SU-DHL-6 (cell line): ENCODE data around the gene ZNF592.

Experiments used
- H2AFZ ChIP-seq: fragments of 200-600 bp; sonication (generic); 2 replicates; pipeline ENCODE4 v1.6.1; 2014; ENCODE audit warnings: low read depth, mild to moderate bottlenecking, moderate library complexity, mixed read lengths, antibody characterized with exemption, low read length; ENCODE audit not compliant: severe bottlenecking
- H3F3A ChIP-seq: fragments of 200-600 bp; shearing (Covaris generic); 2 replicates; pipeline ENCODE4 v1.6.0; 2016; ENCODE audit warnings: antibody characterized with exemption, mild to moderate bottlenecking; ENCODE audit not compliant: insufficient read depth
- H3K27ac ChIP-seq: fragments of 200-600 bp; sonication (generic); 2 replicates; pipeline ENCODE4 v1.5.1; 2016; ENCODE audit warnings: low read depth, mild to moderate bottlenecking, low read length, moderate library complexity, mixed read lengths
- H3K27me3 ChIP-seq: fragments of 200-600 bp; sonication (generic), shearing (Covaris generic); 2 replicates; pipeline ENCODE4 v1.6.0; 2014; ENCODE audit warnings: mild to moderate bottlenecking, low read length
- H3K36me3 ChIP-seq: fragments of 200-600 bp; sonication (generic); 2 replicates; pipeline ENCODE4 v1.6.1; 2014; ENCODE audit warnings: mild to moderate bottlenecking, low read length, mixed read lengths
- H3K4me2 ChIP-seq: fragments of 300-600, 200-600 bp; shearing (Covaris generic), sonication (generic); 2 replicates; pipeline ENCODE4 v1.6.0; 2014; ENCODE audit warnings: low read length, low read depth, mild to moderate bottlenecking; ENCODE audit not compliant: poor library complexity, severe bottlenecking
- H3K4me3 ChIP-seq: fragments of 200-600 bp; sonication (generic); 2 replicates; pipeline ENCODE4 v1.5.1; 2014; ENCODE audit warnings: antibody characterized with exemption, low read length, mild to moderate bottlenecking, mixed read lengths; ENCODE audit not compliant: insufficient read depth, poor library complexity, severe bottlenecking
- H3K79me2 ChIP-seq: fragments of 200-600 bp; sonication (generic); 2 replicates; pipeline ENCODE4 v1.6.1; 2014; ENCODE audit warnings: mild to moderate bottlenecking, low read length, moderate library complexity; ENCODE audit not compliant: insufficient read depth
- H3K9ac ChIP-seq: fragments of 200-600 bp; sonication (generic); 2 replicates; pipeline ENCODE4 v1.7.0; 2014; ENCODE audit warnings: mild to moderate bottlenecking, low read length
- H3K9me2 ChIP-seq: fragments of 200-600 bp; sonication (generic); replicated peaks from 2 replicates; pipeline ENCODE4 v1.6.1; 2014; ENCODE audit warnings: low read length; ENCODE audit not compliant: insufficient read depth
- H3K9me3 ChIP-seq: fragments of 200-600 bp; sonication (generic); 2 replicates; pipeline ENCODE4 v1.6.1; 2014; ENCODE audit warnings: low read length, mixed read lengths; ENCODE audit not compliant: insufficient read depth
- H4K20me1 ChIP-seq: fragments of 200-600 bp; sonication (generic); 2 replicates; pipeline ENCODE4 v1.6.1; 2014; ENCODE audit warnings: low read depth, mild to moderate bottlenecking, antibody characterized with exemption, low read length, moderate library complexity, mixed read lengths
- EZH2phosphoT487 ChIP-seq: fragments of 200-600 bp; sonication (generic), shearing (Covaris generic); conservative IDR thresholded peaks from 2 replicates; pipeline ENCODE4 v1.6.1; 2018; ENCODE audit warnings: mild to moderate bottlenecking, antibody characterized with exemption, low read length, moderate library complexity, mixed read lengths
- TF ChIP-seq, protein P1 (sequence below): fragments of 200-600 bp; sonication (generic); IDR thresholded peaks from one replicate; pipeline ENCODE4 v1.5.1; 2017; ENCODE audit warnings: antibody characterized with exemption, mild to moderate bottlenecking, low read length, moderate library complexity; ENCODE audit not compliant: insufficient read depth, poor library complexity, severe bottlenecking

Gene ZNF592

DNA sequence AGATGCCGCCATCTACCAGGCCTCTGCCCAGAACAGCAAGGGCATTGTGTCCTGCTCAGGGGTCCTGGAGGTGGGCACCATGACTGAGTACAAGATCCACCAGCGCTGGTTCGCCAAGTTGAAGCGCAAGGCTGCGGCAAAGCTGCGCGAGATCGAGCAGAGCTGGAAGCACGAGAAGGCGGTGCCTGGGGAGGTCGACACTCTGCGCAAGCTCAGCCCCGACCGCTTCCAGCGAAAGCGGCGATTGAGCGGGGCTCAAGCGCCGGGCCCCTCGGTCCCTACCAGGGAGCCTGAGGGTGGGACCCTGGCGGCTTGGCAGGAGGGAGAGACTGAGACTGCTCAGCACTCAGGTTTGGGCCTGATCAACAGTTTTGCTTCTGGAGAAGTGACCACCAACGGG, 91.3 kb downstream of the ZNF592 start:
- Histone ChIP-seq H3K9me2 (no peaks in the 10 kb centered on the region), H3K27me3 (no peaks in the 10 kb centered on the region), H4K20me1 (no peaks in the 10 kb centered on the region), H3K79me2 (no peaks in the 10 kb centered on the region), H3K27ac (no peak overlapping the region), H3K4me3 (no peak overlapping the region), H3K36me3 (no peaks in the 10 kb centered on the region), H3K4me2 (no peak overlapping the region), H2AFZ (no peak overlapping the region), H3K9ac (no peak overlapping the region), H3F3A (no peaks in the 10 kb centered on the region), H3K9me3 (no peaks in the 10 kb centered on the region)
- TF ChIP-seq, protein P1, sequence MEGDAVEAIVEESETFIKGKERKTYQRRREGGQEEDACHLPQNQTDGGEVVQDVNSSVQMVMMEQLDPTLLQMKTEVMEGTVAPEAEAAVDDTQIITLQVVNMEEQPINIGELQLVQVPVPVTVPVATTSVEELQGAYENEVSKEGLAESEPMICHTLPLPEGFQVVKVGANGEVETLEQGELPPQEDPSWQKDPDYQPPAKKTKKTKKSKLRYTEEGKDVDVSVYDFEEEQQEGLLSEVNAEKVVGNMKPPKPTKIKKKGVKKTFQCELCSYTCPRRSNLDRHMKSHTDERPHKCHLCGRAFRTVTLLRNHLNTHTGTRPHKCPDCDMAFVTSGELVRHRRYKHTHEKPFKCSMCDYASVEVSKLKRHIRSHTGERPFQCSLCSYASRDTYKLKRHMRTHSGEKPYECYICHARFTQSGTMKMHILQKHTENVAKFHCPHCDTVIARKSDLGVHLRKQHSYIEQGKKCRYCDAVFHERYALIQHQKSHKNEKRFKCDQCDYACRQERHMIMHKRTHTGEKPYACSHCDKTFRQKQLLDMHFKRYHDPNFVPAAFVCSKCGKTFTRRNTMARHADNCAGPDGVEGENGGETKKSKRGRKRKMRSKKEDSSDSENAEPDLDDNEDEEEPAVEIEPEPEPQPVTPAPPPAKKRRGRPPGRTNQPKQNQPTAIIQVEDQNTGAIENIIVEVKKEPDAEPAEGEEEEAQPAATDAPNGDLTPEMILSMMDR = no peak
- TF ChIP-seq EZH2phosphoT487 = no peak

DNA sequence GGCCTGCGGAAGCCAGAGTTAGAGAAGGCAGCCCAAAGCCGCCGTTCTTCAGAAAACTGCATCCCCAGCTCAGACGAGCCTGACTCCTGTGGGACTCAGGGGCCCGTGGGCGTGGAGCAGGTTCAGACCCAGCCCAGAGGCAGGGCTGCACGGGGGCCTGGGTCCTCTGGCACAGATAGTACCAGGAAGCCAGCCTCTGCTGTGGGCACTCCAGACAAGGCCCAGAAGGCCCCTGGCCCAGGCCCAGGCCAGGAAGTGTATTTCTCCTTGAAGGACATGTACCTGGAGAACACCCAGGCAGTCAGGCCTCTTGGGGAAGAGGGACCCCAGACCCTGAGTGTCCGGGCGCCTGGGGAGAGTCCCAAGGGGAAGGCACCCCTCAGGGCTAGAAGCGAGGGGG, 91.9 kb downstream of the ZNF592 start:
- no peaks in the 10 kb centered on the region for H3K36me3 ChIP-seq
- no peak overlapping the region for H3K4me2 ChIP-seq
- no peak overlapping the region for H3K4me3 ChIP-seq
- no peaks in the 10 kb centered on the region for H3K27me3 ChIP-seq
- H2AFZ ChIP-seq = no peak overlapping the region
- H3K27ac ChIP-seq = no peak overlapping the region
- no peaks in the 10 kb centered on the region for H3K9me2 ChIP-seq
- no peaks in the 10 kb centered on the region for H3F3A ChIP-seq
- TF ChIP-seq, protein P1 = no peak
- no peak for TF ChIP-seq EZH2phosphoT487
- H3K9ac ChIP-seq = no peak overlapping the region
- H3K79me2 ChIP-seq = no peaks in the 10 kb centered on the region
- H4K20me1 ChIP-seq = no peaks in the 10 kb centered on the region
- H3K9me3 ChIP-seq = no peaks in the 10 kb centered on the region

DNA sequence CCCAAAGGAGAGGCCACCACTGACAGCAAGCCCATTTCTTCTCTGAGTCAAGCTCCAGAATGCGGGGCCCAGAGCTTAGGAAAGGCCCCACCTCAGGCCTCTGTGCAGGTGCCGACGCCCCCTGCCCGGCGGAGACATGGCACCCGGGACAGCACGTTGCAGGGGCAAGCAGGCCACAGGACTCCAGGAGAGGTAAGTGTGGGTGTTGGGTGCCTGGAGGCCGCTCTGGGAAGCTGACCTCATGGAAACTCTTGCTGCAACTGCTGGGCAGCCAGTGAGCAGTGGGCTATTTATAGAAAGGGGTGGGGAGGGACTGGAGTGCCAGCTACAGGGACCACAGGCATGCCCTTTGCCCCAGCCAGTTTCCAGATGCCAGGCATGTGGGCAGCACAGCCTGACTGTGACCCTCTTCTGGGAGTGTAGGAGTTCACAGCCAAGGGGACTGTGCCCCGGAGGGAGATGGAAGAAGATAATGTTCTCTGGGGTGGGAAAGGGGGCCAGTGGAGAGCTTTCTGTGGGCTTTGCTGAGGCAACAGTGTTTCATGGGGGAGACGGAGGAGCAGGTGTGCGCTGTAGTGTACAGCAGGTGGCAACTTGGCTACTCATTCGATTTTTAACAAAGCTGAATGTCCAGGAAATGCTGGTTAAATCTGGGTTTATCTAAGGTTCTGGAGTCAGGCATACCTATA, 92.5 kb downstream of the ZNF592 start:
- Histone ChIP-seq H3K36me3 (no peaks in the 10 kb centered on the region), H3F3A (no peaks in the 10 kb centered on the region), H3K4me3 (no peak overlapping the region), H4K20me1 (no peaks in the 10 kb centered on the region), H2AFZ (no peak overlapping the region), H3K27ac (no peak overlapping the region), H3K9me3 (no peaks in the 10 kb centered on the region), H3K9ac (no peak overlapping the region), H3K4me2 (no peak overlapping the region), H3K9me2 (no peaks in the 10 kb centered on the region), H3K27me3 (no peaks in the 10 kb centered on the region), H3K79me2 (no peaks in the 10 kb centered on the region)
- no peak for TF ChIP-seq EZH2phosphoT487
- TF ChIP-seq, protein P1 = no peak
